Panc1 (cell line): ENCODE data around the gene NRCAM.

Source experiments
- POLR2AphosphoS5 ChIP-seq: IDR thresholded peaks from 2 replicates; pipeline ENCODE4 v1.6.1; 2012; ENCODE audit warnings: mild to moderate bottlenecking, low read depth, low read length, moderate library complexity
- TF ChIP-seq, protein P1 (sequence below): fragments of 450-650 bp; IDR thresholded peaks from 2 replicates; pipeline ENCODE4 v1.5.1; 2017; ENCODE audit warnings: mild to moderate bottlenecking

DNA sequence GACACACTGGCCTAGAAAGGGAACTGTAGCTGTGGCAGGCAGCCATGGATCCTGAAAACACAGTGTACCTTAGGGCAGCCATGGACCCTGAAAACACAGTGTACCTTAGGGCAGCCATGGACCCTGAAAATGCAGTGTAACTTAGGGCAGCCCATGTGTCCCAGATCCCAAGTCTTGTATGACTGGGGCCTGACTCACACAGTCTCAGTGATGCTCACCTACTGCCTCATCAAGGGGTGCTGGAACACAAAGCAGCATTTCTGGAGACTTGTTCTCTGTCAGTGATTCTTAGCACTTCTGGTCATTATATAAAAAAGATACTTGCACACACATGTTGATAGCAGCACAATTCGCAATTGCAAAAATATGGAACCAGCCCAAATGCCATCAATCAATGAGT, 255.9 kb downstream of the NRCAM start:
- TF ChIP-seq, protein P1, sequence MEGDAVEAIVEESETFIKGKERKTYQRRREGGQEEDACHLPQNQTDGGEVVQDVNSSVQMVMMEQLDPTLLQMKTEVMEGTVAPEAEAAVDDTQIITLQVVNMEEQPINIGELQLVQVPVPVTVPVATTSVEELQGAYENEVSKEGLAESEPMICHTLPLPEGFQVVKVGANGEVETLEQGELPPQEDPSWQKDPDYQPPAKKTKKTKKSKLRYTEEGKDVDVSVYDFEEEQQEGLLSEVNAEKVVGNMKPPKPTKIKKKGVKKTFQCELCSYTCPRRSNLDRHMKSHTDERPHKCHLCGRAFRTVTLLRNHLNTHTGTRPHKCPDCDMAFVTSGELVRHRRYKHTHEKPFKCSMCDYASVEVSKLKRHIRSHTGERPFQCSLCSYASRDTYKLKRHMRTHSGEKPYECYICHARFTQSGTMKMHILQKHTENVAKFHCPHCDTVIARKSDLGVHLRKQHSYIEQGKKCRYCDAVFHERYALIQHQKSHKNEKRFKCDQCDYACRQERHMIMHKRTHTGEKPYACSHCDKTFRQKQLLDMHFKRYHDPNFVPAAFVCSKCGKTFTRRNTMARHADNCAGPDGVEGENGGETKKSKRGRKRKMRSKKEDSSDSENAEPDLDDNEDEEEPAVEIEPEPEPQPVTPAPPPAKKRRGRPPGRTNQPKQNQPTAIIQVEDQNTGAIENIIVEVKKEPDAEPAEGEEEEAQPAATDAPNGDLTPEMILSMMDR = no peak
- no peak for TF ChIP-seq POLR2AphosphoS5
